Naive B cell (primary cell): ENCODE measurements around the gene XPR1. TPM values are rescaled to one million over a fixed set of nuclear protein-coding genes. Genes with fewer than 3 reads are reported as not detected.

Experiments
- ATAC-seq, 2 donors: fragments of 150-1000 bp; cut with Tn5 transposase; 2 replicates each; pipeline ENCODE4 v1.10.0; 2021; ENCODE audit warnings: low read depth in 2 of 2, mild to moderate bottlenecking in 2 of 2, moderate library complexity in 2 of 2
- DNase-seq: peaks from one replicate; pipeline ENCODE4 v3.0.0; 2022
- H3K27ac Mint-ChIP-seq, 6 donors: one replicate each; pipeline ENCODE4 v1.8.0; 2020 to 2022; ENCODE audit warnings: mild to moderate bottlenecking in 6 of 6, mixed read lengths in 6 of 6, moderate library complexity in 5 of 6, inconsistent platforms in 2 of 6
- H3K27me3 Mint-ChIP-seq, 3 donors: one replicate each; pipeline ENCODE4 v1.8.0; 2021 to 2022; ENCODE audit warnings: mixed read lengths in 3 of 3, mild to moderate bottlenecking in 1 of 3
- H3K36me3 Mint-ChIP-seq, 2 donors: one replicate each; pipeline ENCODE4 v1.8.0; 2020 to 2022; ENCODE audit warnings: mixed read lengths in 2 of 2, inconsistent platforms in 1 of 2, mild to moderate bottlenecking in 1 of 2
- H3K4me1 Mint-ChIP-seq, 3 donors: one replicate each; pipeline ENCODE4 v1.8.0; 2020 to 2022; ENCODE audit warnings: mixed read lengths in 3 of 3, inconsistent platforms in 1 of 3, mild to moderate bottlenecking in 1 of 3, moderate library complexity in 1 of 3
- H3K4me3 Mint-ChIP-seq, 8 donors: one replicate each; pipeline ENCODE4 v1.8.0; 2020 to 2022; ENCODE audit warnings: mild to moderate bottlenecking in 8 of 8, mixed read lengths in 8 of 8, moderate library complexity in 8 of 8, inconsistent platforms in 2 of 8
- H3K9me3 Mint-ChIP-seq, 7 donors: one replicate each; pipeline ENCODE4 v1.8.0; 2020 to 2022; ENCODE audit warnings: mixed read lengths in 7 of 7, mild to moderate bottlenecking in 5 of 7, inconsistent platforms in 2 of 7, moderate library complexity in 1 of 7
- polyA plus RNA-seq, 6 donors: library from polyadenylated mRNA; unstranded; fragments of 300-500 nt; fragmentation: Illumina TruSeq; gene quantifications; one replicate each; pipeline ENCODE4 v1.2.3, GENCODE V29; 2021; ENCODE audit warnings: low read depth in 6 of 6

Gene XPR1
- polyA plus RNA-seq, result 1 to 10 TPM; 2.3 to 6.0 (median 4.9) TPM

GRCh38 chr1:180631766-180632325 is at the start of gene XPR1:
TSS of gene XPR1 (plus strand) at chr1:180632022. CDS start at chr1:180632202, 180 bp downstream.
- Mint-ChIP-seq H3K27ac (peak within 1 kb of the TSS in 5 of 6 donors; percentile 87 to 97 (median 91)), H3K4me3 (peak within 1 kb of the TSS in 5 of 8 donors; percentile 11 to 90 (median 35))

GRCh38 chr1:180584869-180585268 is 47.0 kb upstream of the XPR1 start:
- no peaks in the 10 kb centered on the region for H3K4me1 Mint-ChIP-seq
- H3K27ac Mint-ChIP-seq, result no peak overlapping the region
- no peak overlapping the region for H3K4me3 Mint-ChIP-seq
- H3K36me3 Mint-ChIP-seq, result no peaks in the 10 kb centered on the region
- DNase-seq (no peak), ATAC-seq (no peak)
- peaks cover 0 to 24% (median 8%) of the 10 kb centered on the region in 7 donors for H3K9me3 Mint-ChIP-seq
- H3K27me3 Mint-ChIP-seq, result peaks cover 6 to 15% (median 6%) of the 10 kb centered on the region in 3 donors

More at GRCh38 chr1:180631766-180632325, at the start of gene XPR1:
- DNase-seq (peak; percentile 95), ATAC-seq (peak; percentile 91)
- peaks cover 7 to 8% (median 7%) of the 10 kb centered on the region in 3 donors for H3K27me3 Mint-ChIP-seq
- H3K9me3 Mint-ChIP-seq, result no peaks in the 10 kb centered on the region
- peaks cover 0 to 20% (median 7%) of the 10 kb centered on the region in 3 donors for H3K4me1 Mint-ChIP-seq
- H3K36me3 Mint-ChIP-seq, result peaks cover 0 to 6% of the 10 kb centered on the region in 2 donors

- Mint-ChIP-seq H3K27me3 (peaks cover 10 to 15% (median 12%) of the 10 kb centered on the region in 3 donors), H3K36me3 (no peaks in the 10 kb centered on the region), H3K27ac (no peak overlapping the region), H3K4me1 (no peaks in the 10 kb centered on the region), H3K4me3 (no peak overlapping the region), H3K9me3 (peaks cover 0 to 24% (median 8%) of the 10 kb centered on the region in 7 donors)
- DNase-seq (no peak), ATAC-seq (no peak)
These were observed 45.8 kb upstream of the XPR1 start for GRCh38 chr1:180585994-180586359.

- peak overlapping the region in 1 of 8 donors; percentile 46 for H3K4me3 Mint-ChIP-seq
- H3K36me3 Mint-ChIP-seq, result no peaks in the 10 kb centered on the region
- ATAC-seq, result no peak
- H3K27ac Mint-ChIP-seq, result peak overlapping the region in 1 of 6 donors; percentile 25
- no peak for DNase-seq
- H3K9me3 Mint-ChIP-seq, result peaks cover 0 to 24% (median 8%) of the 10 kb centered on the region in 7 donors
- peaks cover 10 to 16% (median 15%) of the 10 kb centered on the region in 3 donors for H3K27me3 Mint-ChIP-seq
- no peaks in the 10 kb centered on the region for H3K4me1 Mint-ChIP-seq
These were observed 45.1 kb upstream of the XPR1 start for GRCh38 chr1:180586671-180587155.

- no peak for ATAC-seq
- Mint-ChIP-seq H3K9me3 (peaks cover 0 to 24% (median 8%) of the 10 kb centered on the region in 7 donors), H3K27me3 (peaks cover 15 to 16% (median 15%) of the 10 kb centered on the region in 3 donors), H3K27ac (no peak overlapping the region), H3K4me3 (no peak overlapping the region), H3K4me1 (no peaks in the 10 kb centered on the region), H3K36me3 (no peaks in the 10 kb centered on the region)
- DNase-seq, result no peak
These were observed 43.7 kb upstream of the XPR1 start for GRCh38 chr1:180588121-180588520.

GRCh38 chr1:180590889-180591288 is 40.9 kb upstream of the XPR1 start:
- H3K4me1 Mint-ChIP-seq, result no peaks in the 10 kb centered on the region
- DNase-seq, result no peak
- peaks cover 0 to 24% (median 8%) of the 10 kb centered on the region in 7 donors for H3K9me3 Mint-ChIP-seq
- no peak for ATAC-seq
- H3K36me3 Mint-ChIP-seq, result no peaks in the 10 kb centered on the region
- H3K27me3 Mint-ChIP-seq, result peaks cover 8 to 22% (median 18%) of the 10 kb centered on the region in 3 donors
- H3K4me3 Mint-ChIP-seq, result no peak overlapping the region
- no peak overlapping the region for H3K27ac Mint-ChIP-seq

- Mint-ChIP-seq H3K27ac (no peak overlapping the region), H3K4me3 (no peak overlapping the region), H3K4me1 (no peaks in the 10 kb centered on the region), H3K9me3 (peaks cover 0 to 6% (median under 1%) of the 10 kb centered on the region in 7 donors), H3K27me3 (peaks cover 7 to 22% (median 15%) of the 10 kb centered on the region in 3 donors), H3K36me3 (no peaks in the 10 kb centered on the region)
- ATAC-seq (no peak), DNase-seq (no peak)
These were observed 38.4 kb upstream of the XPR1 start for GRCh38 chr1:180593382-180593781.

GRCh38 chr1:180594723-180595122 is 37.1 kb upstream of the XPR1 start:
- Mint-ChIP-seq H3K4me3 (no peak overlapping the region), H3K4me1 (no peaks in the 10 kb centered on the region), H3K36me3 (no peaks in the 10 kb centered on the region), H3K9me3 (no peaks in the 10 kb centered on the region), H3K27me3 (peaks cover 7 to 22% (median 15%) of the 10 kb centered on the region in 3 donors), H3K27ac (no peak overlapping the region)
- ATAC-seq, result no peak
- no peak for DNase-seq

GRCh38 chr1:180595966-180596365 is 35.9 kb upstream of the XPR1 start:
- Mint-ChIP-seq H3K9me3 (no peaks in the 10 kb centered on the region), H3K27me3 (peaks cover 7 to 22% (median 10%) of the 10 kb centered on the region in 3 donors), H3K36me3 (no peaks in the 10 kb centered on the region), H3K4me1 (no peaks in the 10 kb centered on the region), H3K27ac (no peak overlapping the region), H3K4me3 (no peak overlapping the region)
- DNase-seq, result no peak
- no peak for ATAC-seq

- peaks cover 6 to 32% (median 7%) of the 10 kb centered on the region in 3 donors for H3K27me3 Mint-ChIP-seq
- no peak for DNase-seq
- no peak overlapping the region for H3K27ac Mint-ChIP-seq
- H3K4me3 Mint-ChIP-seq, result no peak overlapping the region
- no peaks in the 10 kb centered on the region for H3K9me3 Mint-ChIP-seq
- no peaks in the 10 kb centered on the region for H3K36me3 Mint-ChIP-seq
- no peak for ATAC-seq
- no peaks in the 10 kb centered on the region for H3K4me1 Mint-ChIP-seq
These were observed 34.3 kb upstream of the XPR1 start for GRCh38 chr1:180597520-180597919.

GRCh38 chr1:180598333-180598974 is 33.4 kb upstream of the XPR1 start:
- ATAC-seq, result no peak
- no peak overlapping the region for H3K27ac Mint-ChIP-seq

GRCh38 chr1:180600343-180600742 is 31.5 kb upstream of the XPR1 start:
- ATAC-seq, result no peak
- Mint-ChIP-seq H3K9me3 (no peaks in the 10 kb centered on the region), H3K27ac (no peak overlapping the region)

More at GRCh38 chr1:180598333-180598974, 33.4 kb upstream of the XPR1 start:
- Mint-ChIP-seq H3K4me1 (no peaks in the 10 kb centered on the region), H3K36me3 (no peaks in the 10 kb centered on the region), H3K27me3 (peaks cover 6 to 22% (median 7%) of the 10 kb centered on the region in 3 donors), H3K9me3 (no peaks in the 10 kb centered on the region), H3K4me3 (no peak overlapping the region)
- DNase-seq, result no peak

GRCh38 chr1:180601512-180601911 is 30.3 kb upstream of the XPR1 start:
- no peak for ATAC-seq
- H3K27ac Mint-ChIP-seq, result no peak overlapping the region
- H3K4me3 Mint-ChIP-seq, result no peak overlapping the region
- no peak for DNase-seq
- H3K9me3 Mint-ChIP-seq, result no peaks in the 10 kb centered on the region
- peaks cover 0 to 14% (median 4%) of the 10 kb centered on the region in 3 donors for H3K27me3 Mint-ChIP-seq
- H3K36me3 Mint-ChIP-seq, result no peaks in the 10 kb centered on the region
- H3K4me1 Mint-ChIP-seq, result no peaks in the 10 kb centered on the region

More at GRCh38 chr1:180600343-180600742, 31.5 kb upstream of the XPR1 start:
- Mint-ChIP-seq H3K4me3 (no peak overlapping the region), H3K4me1 (no peaks in the 10 kb centered on the region), H3K36me3 (no peaks in the 10 kb centered on the region), H3K27me3 (peaks cover 2 to 16% (median 4%) of the 10 kb centered on the region in 3 donors)
- no peak for DNase-seq
